D721Med (cell line): ENCODE data around the gene UBE2J2.

Experiments
- DNase-seq: peaks from one replicate; pipeline ENCODE4 v3.0.0; 2011; ENCODE audit warnings: low spot score; ENCODE audit not compliant: insufficient read length
- FAIRE-seq: peaks from 2 replicates; lab custom pipeline; 2011; peaks lifted over from hg19 to GRCh38; lab: Jason Lieb, UNC
- CTCF ChIP-seq: IDR thresholded peaks from 2 replicates; pipeline ENCODE4 v1.5.1; 2012; ENCODE audit warnings: mild to moderate bottlenecking, control low read depth; ENCODE audit not compliant: insufficient read depth; ENCODE audit errors: missing control alignments

The UBE2J2 gene

GRCh38 chr1:1241588-1242219 lies 31.9 kb downstream of the UBE2J2 start:
- no peak for FAIRE-seq
- no peak for TF ChIP-seq CTCF
- DNase-seq = no peak

DNA sequence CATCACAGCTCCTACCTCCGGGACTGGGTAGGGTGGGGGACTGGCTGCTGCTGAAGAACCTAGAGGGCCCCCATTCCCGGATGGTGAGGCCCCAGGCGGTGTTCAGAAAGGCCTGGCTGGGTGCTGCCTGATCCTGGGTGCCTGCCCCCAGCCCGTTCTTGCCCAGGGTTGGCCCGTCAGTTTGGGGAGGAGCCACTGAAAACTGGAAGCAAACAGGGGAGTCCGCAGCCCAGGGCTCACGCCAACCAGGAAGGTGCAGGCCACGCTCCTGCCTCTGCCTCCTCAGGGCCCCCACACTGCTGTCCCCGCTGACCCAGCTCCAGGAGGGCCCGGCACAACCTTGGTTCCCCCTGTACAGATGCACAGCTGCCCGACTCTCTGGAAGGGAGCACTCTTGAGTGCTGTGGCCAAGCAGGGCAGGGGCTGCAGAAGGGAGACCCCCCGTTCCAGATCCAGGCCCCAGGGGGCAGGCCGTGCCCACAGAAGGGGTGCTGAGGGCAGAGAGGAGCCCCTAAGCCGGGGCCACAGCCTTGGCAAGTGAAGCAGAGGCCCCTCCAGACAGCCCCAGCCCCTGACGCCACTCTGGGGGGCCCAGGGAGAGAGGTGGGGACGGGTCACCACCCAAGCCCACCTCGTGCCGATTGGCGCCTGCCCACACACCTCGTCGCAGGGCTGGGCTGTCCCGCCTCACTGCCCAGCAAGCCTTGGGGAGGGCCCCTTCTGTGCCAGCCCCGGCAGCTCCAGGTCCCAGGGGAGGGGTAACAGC lies 32.6 kb downstream of the UBE2J2 start:
- FAIRE-seq = no peak
- no peak for TF ChIP-seq CTCF
- DNase-seq = no peak

GRCh38 chr1:1240348-1240732 lies 33.3 kb downstream of the UBE2J2 start:
- TF ChIP-seq CTCF = no peak
- FAIRE-seq (no peak), DNase-seq (no peak)

DNA sequence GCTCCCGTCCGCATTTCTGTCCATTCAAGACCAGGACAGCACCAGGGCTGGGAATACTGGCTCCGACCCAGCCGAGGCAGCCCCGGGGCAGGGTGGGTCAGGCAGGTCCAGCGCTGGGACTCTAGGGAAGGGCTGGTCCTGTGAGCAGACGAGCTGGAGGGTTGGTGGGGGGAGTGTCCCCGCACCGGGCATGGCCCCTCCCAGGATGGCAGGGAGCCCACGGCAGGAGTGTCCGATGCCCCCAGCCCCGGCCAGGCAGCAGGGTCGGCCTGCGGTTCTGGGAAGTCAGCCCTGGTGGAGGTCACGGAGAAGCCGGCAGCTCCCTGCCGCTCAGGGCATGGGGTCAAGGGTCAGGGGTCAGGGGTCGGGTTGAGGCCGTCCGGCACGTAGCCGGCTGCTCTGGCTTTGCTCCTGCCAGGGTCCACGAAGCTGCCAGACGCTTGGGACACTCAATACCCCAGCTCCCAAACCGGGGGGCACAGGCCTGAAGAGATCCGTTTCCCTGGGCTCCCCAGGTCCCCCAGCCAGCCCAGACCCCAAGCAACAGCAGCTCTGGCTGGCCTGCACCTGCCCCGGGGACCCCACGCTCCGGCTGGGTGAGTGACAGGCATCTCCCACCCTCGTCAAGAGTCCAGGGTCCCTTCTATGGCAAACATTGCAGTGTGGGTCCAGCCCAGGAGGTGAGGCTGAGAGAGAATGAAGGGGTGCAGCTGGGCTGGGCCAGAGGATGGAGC lies 33.9 kb downstream of the UBE2J2 start:
- DNase-seq = no peak
- no peak for FAIRE-seq
- no peak for TF ChIP-seq CTCF

- no peak for TF ChIP-seq CTCF
- no peak for DNase-seq
- no peak for FAIRE-seq
These were observed 34.4 kb downstream of the UBE2J2 start for GRCh38 chr1:1239227-1239613.

DNA sequence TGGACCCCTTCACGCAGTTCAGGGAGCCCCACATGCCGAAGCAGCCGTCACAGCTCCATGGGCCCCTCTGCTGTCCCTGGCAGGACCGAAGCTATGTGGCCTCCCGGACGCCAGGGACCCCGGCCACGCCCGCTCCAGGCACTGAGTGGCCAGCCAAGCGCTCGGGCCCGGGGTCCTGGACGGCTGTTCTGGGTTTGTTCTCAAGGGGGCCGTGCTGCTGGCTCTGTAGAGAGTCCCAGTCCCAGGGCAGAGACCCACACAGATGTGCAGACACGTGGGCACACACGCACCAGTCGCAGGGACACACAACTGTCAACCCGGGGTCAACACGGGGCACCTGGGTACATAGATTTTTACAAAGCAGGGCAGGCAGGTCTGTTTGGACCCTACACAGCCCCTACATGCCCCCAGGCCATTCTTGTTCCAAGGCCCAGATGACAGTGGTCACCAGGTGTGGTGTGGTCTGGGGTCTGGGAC lies 34.9 kb downstream of the UBE2J2 start:
- no peak for TF ChIP-seq CTCF
- no peak for FAIRE-seq
- no peak for DNase-seq
